Measurements from ENCODE around the gene LRFN3.
"Not testable (repeated sequence)": the region's sequence is repeated elsewhere in the genome, so short reads cannot be mapped to it uniquely, and the experiment has no call there.

Gene LRFN3

GRCh38 chr19:35935911-35936737 is at the start of gene LRFN3:
Gene LRFN3 (plus strand): TSS chr19:35936374. CDS start chr19:35939426, 3,052 bp downstream.
- DNase-seq: peak; percentile 98

- DNase-seq: no peak
These were observed 49.0 kb upstream of the LRFN3 start for GRCh38 chr19:35887197-35887596.

GRCh38 chr19:35888398-35888797 is 47.8 kb upstream of the LRFN3 start:
- no peak for DNase-seq

GRCh38 chr19:35889370-35890112 is 46.6 kb upstream of the LRFN3 start:
- DNase-seq: no peak

- no peak for DNase-seq
These were observed 46.0 kb upstream of the LRFN3 start for GRCh38 chr19:35890113-35890650.

- DNase-seq: not testable (repeated sequence)
These were observed 44.4 kb upstream of the LRFN3 start for GRCh38 chr19:35891819-35892218.

GRCh38 chr19:35894342-35894741 is 41.8 kb upstream of the LRFN3 start:
- DNase-seq: no peak

GRCh38 chr19:35895911-35896642 is 40.1 kb upstream of the LRFN3 start:
- DNase-seq: no peak

- DNase-seq: no peak
These were observed 39.5 kb upstream of the LRFN3 start for GRCh38 chr19:35896643-35897040.

- no peak for DNase-seq
These were observed 38.3 kb upstream of the LRFN3 start for GRCh38 chr19:35897706-35898451.

GRCh38 chr19:35898499-35898809 is 37.7 kb upstream of the LRFN3 start:
- no peak for DNase-seq

- DNase-seq: peak; percentile 85
These were observed 36.5 kb upstream of the LRFN3 start for GRCh38 chr19:35899547-35900214.

GRCh38 chr19:35901055-35901644 is 35.0 kb upstream of the LRFN3 start:
- no peak for DNase-seq

GRCh38 chr19:35901854-35902661 is 34.1 kb upstream of the LRFN3 start, which contains the start of gene HCST:
Gene HCST (plus strand): TSS chr19:35902529. CDS start chr19:35902594, 65 bp downstream.
- DNase-seq: no peak

GRCh38 chr19:35902870-35903475 is 33.2 kb upstream of the LRFN3 start:
- no peak for DNase-seq

- peak; percentile 67 for DNase-seq
These were observed 32.5 kb upstream of the LRFN3 start for GRCh38 chr19:35903550-35904179.

- DNase-seq: no peak
These were observed 31.7 kb upstream of the LRFN3 start for GRCh38 chr19:35904311-35905068.

- DNase-seq: no peak
These were observed 30.9 kb upstream of the LRFN3 start for GRCh38 chr19:35905178-35905727.

- DNase-seq: no peak
These were observed 28.8 kb upstream of the LRFN3 start for GRCh38 chr19:35907377-35907745.

Data from 8988T (cell line).